C4-2B (cell line): ENCODE data around the gene KPNA3.

Source experiments
- ZFX ChIP-seq: fragments of 450-650 bp; IDR thresholded peaks from 2 replicates; pipeline ENCODE4 v1.6.1; 2017
- TF ChIP-seq, protein P1 (sequence below): fragments of 450-650 bp; conservative IDR thresholded peaks from 2 replicates; pipeline ENCODE4 v1.5.1; 2017; ENCODE audit warnings: mild to moderate bottlenecking

DNA sequence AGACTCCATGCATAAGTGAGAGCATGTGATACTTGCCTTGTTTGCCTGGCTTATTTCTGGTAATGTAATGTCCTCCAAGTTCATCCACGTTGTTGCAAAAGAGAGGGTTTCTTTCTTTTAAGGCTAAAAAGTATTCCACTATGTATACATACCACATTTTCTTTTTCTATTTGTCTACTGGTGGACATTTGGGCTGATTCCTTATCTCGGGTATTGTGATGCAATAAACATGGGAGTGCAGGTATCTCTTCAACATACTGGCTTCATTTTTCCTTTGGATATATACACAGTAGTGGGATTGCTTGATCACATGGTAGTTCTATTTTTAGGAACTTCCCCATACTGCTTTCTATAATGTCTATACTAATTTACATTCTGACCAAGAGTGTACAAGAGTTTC, 51.6 kb downstream of the KPNA3 start:
- TF ChIP-seq, protein P1, sequence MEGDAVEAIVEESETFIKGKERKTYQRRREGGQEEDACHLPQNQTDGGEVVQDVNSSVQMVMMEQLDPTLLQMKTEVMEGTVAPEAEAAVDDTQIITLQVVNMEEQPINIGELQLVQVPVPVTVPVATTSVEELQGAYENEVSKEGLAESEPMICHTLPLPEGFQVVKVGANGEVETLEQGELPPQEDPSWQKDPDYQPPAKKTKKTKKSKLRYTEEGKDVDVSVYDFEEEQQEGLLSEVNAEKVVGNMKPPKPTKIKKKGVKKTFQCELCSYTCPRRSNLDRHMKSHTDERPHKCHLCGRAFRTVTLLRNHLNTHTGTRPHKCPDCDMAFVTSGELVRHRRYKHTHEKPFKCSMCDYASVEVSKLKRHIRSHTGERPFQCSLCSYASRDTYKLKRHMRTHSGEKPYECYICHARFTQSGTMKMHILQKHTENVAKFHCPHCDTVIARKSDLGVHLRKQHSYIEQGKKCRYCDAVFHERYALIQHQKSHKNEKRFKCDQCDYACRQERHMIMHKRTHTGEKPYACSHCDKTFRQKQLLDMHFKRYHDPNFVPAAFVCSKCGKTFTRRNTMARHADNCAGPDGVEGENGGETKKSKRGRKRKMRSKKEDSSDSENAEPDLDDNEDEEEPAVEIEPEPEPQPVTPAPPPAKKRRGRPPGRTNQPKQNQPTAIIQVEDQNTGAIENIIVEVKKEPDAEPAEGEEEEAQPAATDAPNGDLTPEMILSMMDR = no peak
- no peak for TF ChIP-seq ZFX
